Measurements from ENCODE around the gene ITGB3BP. TPM values are rescaled to one million over a fixed set of nuclear protein-coding genes. Genes with fewer than 3 reads are reported as not detected.

Gene ITGB3BP
- total and polyA plus RNA-seq, 2 of the 8 experiments (the other 6 are each of a cell fraction or from before 2014, with no cell fraction given): 17.6 to 49.1 TPM

GRCh38 chr1:63522891-63523728, at the start of gene ITGB3BP, which contains the start of gene EFCAB7 (continued):
- no peak for TF ChIP-seq RXRA (IDR thresholded peaks at IDR 0.05; ENCODE audit: insufficient read depth, low read depth, low read length)
- TF ChIP-seq GABPA (IDR thresholded peaks at IDR 0.05; ENCODE audit: borderline replicate concordance, insufficient read depth, low read length): peak; percentile 97
- no peak for TF ChIP-seq CHD1 (IDR thresholded peaks at IDR 0.05; ENCODE audit: low read depth, low read length)
- peak; percentile 76; the same call in 1 of the 2 replicates for TF ChIP-seq SP4 (IDR thresholded peaks at IDR 0.05; ENCODE audit: low read length)
- TF ChIP-seq SRF (IDR thresholded peaks at IDR 0.05; ENCODE audit: low read depth, low read length): peak; percentile 37; the same call in 1 of the 2 replicates
- TF ChIP-seq POLR2AphosphoS5 (IDR thresholded peaks at IDR 0.05; ENCODE audit: low read depth, low read length): peak; percentile 63; the same call in 1 of the 2 replicates
- peak; percentile 100 for TF ChIP-seq ASH2L (IDR thresholded peaks at IDR 0.05; ENCODE audit: low read length)
- TF ChIP-seq E2F6 (IDR thresholded peaks at IDR 0.05): peak; percentile 86
- TF ChIP-seq EGR1 (IDR thresholded peaks at IDR 0.05; ENCODE audit: borderline replicate concordance, low read depth, low read length): peak; percentile 86
- peak; percentile 86 for TF ChIP-seq CTBP2 (IDR thresholded peaks at IDR 0.05; ENCODE audit: borderline replicate concordance, insufficient read depth, insufficient read length, low read length)
- TF ChIP-seq SIRT6 (IDR thresholded peaks at IDR 0.05; ENCODE audit: low read length): no peak
- 0 out of 2 replicates have a peak, but pooled peaks have one; percentile 39 for TF ChIP-seq GTF2F1 (IDR thresholded peaks at IDR 0.05; ENCODE audit: borderline replicate concordance, low read depth, low read length)
- no peak for TF ChIP-seq CTCF (IDR thresholded peaks at IDR 0.05; ENCODE audit: control extremely low read depth in 1 of 3, insufficient read depth in 1 of 3, low read depth in 1 of 3, low read length in 3 of 3)

Data from H1 (cell line).